ENCODE measurements around the gene PEX5.
"Not testable (repeated sequence)": the region's sequence is repeated elsewhere in the genome, so short reads cannot be mapped to it uniquely, and the experiment has no call there.

The PEX5 gene

GRCh38 chr12:7197841-7198240 is 8.4 kb downstream of the PEX5 start:
- Histone ChIP-seq H3K9me3 (ENCODE audit: control insufficient read depth, low read depth, low read length) (no peaks in the 10 kb centered on the region), H3K4me1 (ENCODE audit: control insufficient read depth, low read depth, low read length) (no peaks in the 10 kb centered on the region), H3K36me3 (ENCODE audit: control insufficient read depth, low read depth, low read length) (peaks cover 26% of the 10 kb centered on the region), H3K27me3 (ENCODE audit: control insufficient read depth, insufficient read depth, low read length) (no peaks in the 10 kb centered on the region), H3K4me3 (ENCODE audit: low read length) (no peak overlapping the region), H3K9ac (ENCODE audit: low read length) (no peak overlapping the region), H3K27ac (ENCODE audit: low read length) (no peak overlapping the region)

- Histone ChIP-seq H3K36me3 (ENCODE audit: control insufficient read depth, low read depth, low read length) (peaks cover 64% of the 10 kb centered on the region), H3K9ac (ENCODE audit: low read length) (no peak overlapping the region), H3K27ac (ENCODE audit: low read length) (no peak overlapping the region), H3K4me1 (ENCODE audit: control insufficient read depth, low read depth, low read length) (no peaks in the 10 kb centered on the region), H3K4me3 (ENCODE audit: low read length) (no peak overlapping the region), H3K27me3 (ENCODE audit: control insufficient read depth, insufficient read depth, low read length) (no peaks in the 10 kb centered on the region), H3K9me3 (ENCODE audit: control insufficient read depth, low read depth, low read length) (no peaks in the 10 kb centered on the region)
These were observed 13.6 kb downstream of the PEX5 start for GRCh38 chr12:7203109-7203508.

- H3K27ac ChIP-seq (ENCODE audit: low read length): no peak overlapping the region
These were observed 15.6 kb downstream of the PEX5 start for GRCh38 chr12:7205091-7205490.

GRCh38 chr12:7206691-7207090 is 17.2 kb downstream of the PEX5 start:
- no peaks in the 10 kb centered on the region for H3K27me3 ChIP-seq (ENCODE audit: control insufficient read depth, insufficient read depth, low read length)
- H3K4me3 ChIP-seq (ENCODE audit: low read length): no peak overlapping the region
- peaks cover 8% of the 10 kb centered on the region for H3K9me3 ChIP-seq (ENCODE audit: control insufficient read depth, low read depth, low read length)
- no peak overlapping the region for H3K9ac ChIP-seq (ENCODE audit: low read length)
- no peak overlapping the region for H3K27ac ChIP-seq (ENCODE audit: low read length)
- H3K4me1 ChIP-seq (ENCODE audit: control insufficient read depth, low read depth, low read length): no peaks in the 10 kb centered on the region
- peaks cover 92% of the 10 kb centered on the region for H3K36me3 ChIP-seq (ENCODE audit: control insufficient read depth, low read depth, low read length)

More at GRCh38 chr12:7205091-7205490, 15.6 kb downstream of the PEX5 start:
- Histone ChIP-seq H3K9ac (ENCODE audit: low read length) (no peak overlapping the region), H3K4me3 (ENCODE audit: low read length) (no peak overlapping the region), H3K4me1 (ENCODE audit: control insufficient read depth, low read depth, low read length) (no peaks in the 10 kb centered on the region), H3K36me3 (ENCODE audit: control insufficient read depth, low read depth, low read length) (peaks cover 84% of the 10 kb centered on the region), H3K9me3 (ENCODE audit: control insufficient read depth, low read depth, low read length) (no peaks in the 10 kb centered on the region), H3K27me3 (ENCODE audit: control insufficient read depth, insufficient read depth, low read length) (no peaks in the 10 kb centered on the region)

- Histone ChIP-seq H3K9me3 (ENCODE audit: control insufficient read depth, low read depth, low read length) (peaks cover 8% of the 10 kb centered on the region), H3K27me3 (ENCODE audit: control insufficient read depth, insufficient read depth, low read length) (no peaks in the 10 kb centered on the region), H3K27ac (ENCODE audit: low read length) (no peak overlapping the region), H3K4me3 (ENCODE audit: low read length) (no peak overlapping the region), H3K9ac (ENCODE audit: low read length) (no peak overlapping the region), H3K36me3 (ENCODE audit: control insufficient read depth, low read depth, low read length) (peaks cover 78% of the 10 kb centered on the region), H3K4me1 (ENCODE audit: control insufficient read depth, low read depth, low read length) (no peaks in the 10 kb centered on the region)
These were observed 18.6 kb downstream of the PEX5 start for GRCh38 chr12:7207866-7208625.

GRCh38 chr12:7209958-7210357 is 20.5 kb downstream of the PEX5 start:
- Histone ChIP-seq H3K27me3 (ENCODE audit: control insufficient read depth, insufficient read depth, low read length) (no peaks in the 10 kb centered on the region), H3K4me3 (ENCODE audit: low read length) (no peak overlapping the region), H3K27ac (ENCODE audit: low read length) (no peak overlapping the region), H3K4me1 (ENCODE audit: control insufficient read depth, low read depth, low read length) (no peaks in the 10 kb centered on the region), H3K9me3 (ENCODE audit: control insufficient read depth, low read depth, low read length) (peaks cover 10% of the 10 kb centered on the region), H3K9ac (ENCODE audit: low read length) (no peak overlapping the region), H3K36me3 (ENCODE audit: control insufficient read depth, low read depth, low read length) (peaks cover 60% of the 10 kb centered on the region)

GRCh38 chr12:7210642-7211151 is 21.2 kb downstream of the PEX5 start:
- Histone ChIP-seq H3K36me3 (ENCODE audit: control insufficient read depth, low read depth, low read length) (peaks cover 56% of the 10 kb centered on the region), H3K27ac (ENCODE audit: low read length) (no peak overlapping the region), H3K9me3 (ENCODE audit: control insufficient read depth, low read depth, low read length) (peaks cover 16% of the 10 kb centered on the region), H3K4me3 (ENCODE audit: low read length) (no peak overlapping the region), H3K27me3 (ENCODE audit: control insufficient read depth, insufficient read depth, low read length) (no peaks in the 10 kb centered on the region), H3K4me1 (ENCODE audit: control insufficient read depth, low read depth, low read length) (no peaks in the 10 kb centered on the region), H3K9ac (ENCODE audit: low read length) (no peak overlapping the region)

- Histone ChIP-seq H3K36me3 (ENCODE audit: control insufficient read depth, low read depth, low read length) (peaks cover 39% of the 10 kb centered on the region), H3K4me1 (ENCODE audit: control insufficient read depth, low read depth, low read length) (no peaks in the 10 kb centered on the region), H3K27ac (ENCODE audit: low read length) (no peak overlapping the region), H3K9ac (ENCODE audit: low read length) (no peak overlapping the region), H3K27me3 (ENCODE audit: control insufficient read depth, insufficient read depth, low read length) (no peaks in the 10 kb centered on the region), H3K4me3 (ENCODE audit: low read length) (no peak overlapping the region), H3K9me3 (ENCODE audit: control insufficient read depth, low read depth, low read length) (peaks cover 16% of the 10 kb centered on the region)
These were observed 23.2 kb downstream of the PEX5 start for GRCh38 chr12:7212678-7213077.

GRCh38 chr12:7213745-7214144 is 24.3 kb downstream of the PEX5 start:
- H3K9ac ChIP-seq (ENCODE audit: low read length); H3K4me3 ChIP-seq (ENCODE audit: low read length); H3K27me3 ChIP-seq (ENCODE audit: control insufficient read depth, insufficient read depth, low read length); H3K4me1 ChIP-seq (ENCODE audit: control insufficient read depth, low read depth, low read length); H3K27ac ChIP-seq (ENCODE audit: low read length): not testable (repeated sequence)
- Histone ChIP-seq H3K9me3 (ENCODE audit: control insufficient read depth, low read depth, low read length) (peaks cover 16% of the 10 kb centered on the region), H3K36me3 (ENCODE audit: control insufficient read depth, low read depth, low read length) (peaks cover 28% of the 10 kb centered on the region)

- peaks cover 8% of the 10 kb centered on the region for H3K9me3 ChIP-seq (ENCODE audit: control insufficient read depth, low read depth, low read length)
These were observed 28.1 kb downstream of the PEX5 start for GRCh38 chr12:7217475-7218069.

GRCh38 chr12:7219599-7220243 is 30.2 kb downstream of the PEX5 start:
- Histone ChIP-seq H3K9ac (ENCODE audit: low read length) (no peak overlapping the region), H3K9me3 (ENCODE audit: control insufficient read depth, low read depth, low read length) (peaks cover 8% of the 10 kb centered on the region), H3K36me3 (ENCODE audit: control insufficient read depth, low read depth, low read length) (no peaks in the 10 kb centered on the region), H3K27me3 (ENCODE audit: control insufficient read depth, insufficient read depth, low read length) (no peaks in the 10 kb centered on the region), H3K4me1 (ENCODE audit: control insufficient read depth, low read depth, low read length) (peaks cover 8% of the 10 kb centered on the region), H3K4me3 (ENCODE audit: low read length) (no peak overlapping the region), H3K27ac (ENCODE audit: low read length) (no peak overlapping the region)

More at GRCh38 chr12:7217475-7218069, 28.1 kb downstream of the PEX5 start:
- H3K4me1 ChIP-seq (ENCODE audit: control insufficient read depth, low read depth, low read length): peaks cover 4% of the 10 kb centered on the region
- H3K27me3 ChIP-seq (ENCODE audit: control insufficient read depth, insufficient read depth, low read length): no peaks in the 10 kb centered on the region
- H3K4me3 ChIP-seq (ENCODE audit: low read length): no peak overlapping the region
- no peaks in the 10 kb centered on the region for H3K36me3 ChIP-seq (ENCODE audit: control insufficient read depth, low read depth, low read length)
- H3K27ac ChIP-seq (ENCODE audit: low read length): no peak overlapping the region
- no peak overlapping the region for H3K9ac ChIP-seq (ENCODE audit: low read length)
